Cardiac ventricle fibroblast (primary cell): ENCODE results near the gene MAS1. TPM values are rescaled to one million over a fixed set of nuclear protein-coding genes. Genes with fewer than 3 reads are reported as not detected.

Experiments
- total RNA-seq: library from RNA; depleted of rRNA; stranded (reverse); fragments of >200 nt; gene quantifications from 2 replicates; pipeline ENCODE4 v1.2.3, GENCODE V29; 2015

MAS1 gene
- 0.05 and 0.25 TPM in 2 replicates for total RNA-seq

GRCh38 chr6:159890792-159891191 is at the start of gene MAS1:
Gene MAS1 (plus strand): TSS chr6:159890988. CDS start chr6:159906956, 15,968 bp downstream.

Other genes starting within 250 kb of the MAS1 start
- 347 and 361 TPM in 2 replicates for gene SOD2, start 197.7 kb upstream of the MAS1 start, total RNA-seq
- gene WTAP, start 163.5 kb upstream of the MAS1 start, total RNA-seq = 68.9 and 72.7 TPM in 2 replicates
- gene ACAT2, start 128.9 kb upstream of the MAS1 start, total RNA-seq = 10.8 and 17.5 TPM in 2 replicates
- 91.9 and 97.6 TPM in 2 replicates for gene TCP1, start 101.4 kb upstream of the MAS1 start, total RNA-seq
- 60.8 and 71.0 TPM in 2 replicates for gene MRPL18, start 100.5 kb upstream of the MAS1 start, total RNA-seq
- gene PNLDC1, start 90.7 kb upstream of the MAS1 start, total RNA-seq = 0.81 and 1.3 TPM in 2 replicates
- gene IGF2R, start 78.1 kb downstream of the MAS1 start, total RNA-seq = 93.7 and 99.3 TPM in 2 replicates
- gene SLC22A1, start 230.8 kb downstream of the MAS1 start, total RNA-seq = 0.12 TPM in 1 of 2 replicates, not detected in the other